ENCODE results near the gene SLC6A18. TPM values are rescaled to one million over a fixed set of nuclear protein-coding genes. Genes with fewer than 3 reads are reported as not detected.
"Not testable (repeated sequence)": the region's sequence is repeated elsewhere in the genome, so short reads cannot be mapped to it uniquely, and the experiment has no call there.

SLC6A18 gene
- polyA plus RNA-seq, 3 donors, result 0.26 to 3.4 (median 2.5) TPM

DNA sequence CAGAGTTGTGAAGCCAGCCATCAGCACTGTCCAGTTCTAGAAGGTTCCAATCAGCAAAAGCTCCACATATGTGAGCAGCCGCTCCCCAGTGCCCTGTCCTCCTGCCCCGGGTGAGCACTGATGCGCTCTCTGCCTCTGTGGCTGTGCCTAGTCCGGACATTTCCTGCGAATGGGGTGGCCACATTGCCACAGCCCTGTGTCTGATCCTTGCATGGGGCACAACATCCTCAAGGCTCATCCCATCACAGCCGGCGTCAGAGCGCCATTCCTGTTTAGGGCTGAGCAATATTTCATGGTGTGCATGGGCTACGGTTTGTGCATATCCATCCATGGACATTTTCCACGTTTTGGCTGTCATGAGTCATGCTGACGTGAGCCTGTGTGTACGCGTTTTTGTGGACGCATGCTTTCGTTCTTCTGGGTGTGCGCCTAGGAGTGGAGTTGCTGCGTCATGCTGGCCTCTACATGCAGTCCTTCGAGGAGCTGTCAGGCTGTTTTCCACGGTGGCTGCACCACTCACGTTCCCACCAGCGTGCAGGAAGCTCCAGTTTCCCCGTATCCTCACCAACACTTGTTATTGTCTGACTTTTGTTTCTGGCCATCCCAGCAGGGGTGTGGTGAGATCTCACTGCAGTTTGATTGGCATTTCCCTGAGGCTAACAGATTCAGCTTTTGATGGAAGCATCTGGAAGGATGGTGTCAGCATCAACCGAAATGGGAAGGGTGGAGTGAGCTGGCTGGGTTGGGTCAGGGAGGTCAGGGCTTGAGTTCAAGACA lies 9.7 kb upstream of the SLC6A18 start:
- DNase-seq, result no peak

DNA sequence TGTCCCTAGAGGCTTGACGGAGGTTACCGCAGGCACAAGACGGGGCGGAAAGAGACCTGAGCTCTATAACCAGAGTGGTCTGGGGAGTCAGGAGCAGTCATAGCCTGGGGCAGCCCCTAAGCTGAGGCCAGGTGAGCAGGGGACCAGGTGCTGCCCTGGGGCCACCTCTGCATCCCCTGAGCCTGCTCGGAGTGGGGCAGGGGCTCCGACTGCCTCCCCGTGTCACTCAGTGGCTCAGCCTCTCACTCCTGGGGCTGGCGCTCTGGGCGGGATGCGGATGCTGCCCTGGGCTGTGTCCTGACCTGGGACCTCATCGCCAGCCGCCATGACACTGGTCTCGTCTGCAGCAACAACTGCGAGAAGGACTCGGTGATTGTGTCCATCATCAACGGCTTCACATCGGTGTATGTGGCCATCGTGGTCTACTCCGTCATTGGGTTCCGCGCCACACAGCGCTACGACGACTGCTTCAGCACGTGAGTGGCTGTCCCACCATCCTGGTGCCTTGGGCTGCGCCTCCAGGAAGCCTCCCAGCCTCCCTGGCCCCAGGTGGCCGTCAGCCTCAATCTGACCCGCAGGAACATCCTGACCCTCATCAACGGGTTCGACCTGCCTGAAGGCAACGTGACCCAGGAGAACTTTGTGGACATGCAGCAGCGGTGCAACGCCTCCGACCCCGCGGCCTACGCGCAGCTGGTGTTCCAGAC lies 8.8 kb upstream of the SLC6A18 start:
- no peak for DNase-seq

DNA sequence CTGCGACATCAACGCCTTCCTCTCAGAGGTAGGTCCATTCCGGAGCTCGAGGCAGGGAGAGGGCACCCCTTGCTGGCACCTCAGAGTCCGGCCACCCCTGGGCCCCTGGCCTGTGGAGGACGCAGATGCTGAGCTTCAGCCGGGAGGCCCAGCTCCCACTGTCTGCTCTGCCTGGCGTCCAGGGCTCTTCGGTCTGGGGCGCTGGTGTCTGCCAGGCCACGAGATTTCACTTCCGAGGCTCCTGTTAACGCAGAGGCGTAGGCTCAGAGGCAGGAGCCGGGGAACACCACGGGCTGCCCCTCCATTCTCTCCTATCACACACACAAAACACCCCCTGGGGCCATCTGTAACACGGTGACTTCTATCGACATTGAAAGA lies 8.3 kb upstream of the SLC6A18 start:
- no peak for DNase-seq

DNA sequence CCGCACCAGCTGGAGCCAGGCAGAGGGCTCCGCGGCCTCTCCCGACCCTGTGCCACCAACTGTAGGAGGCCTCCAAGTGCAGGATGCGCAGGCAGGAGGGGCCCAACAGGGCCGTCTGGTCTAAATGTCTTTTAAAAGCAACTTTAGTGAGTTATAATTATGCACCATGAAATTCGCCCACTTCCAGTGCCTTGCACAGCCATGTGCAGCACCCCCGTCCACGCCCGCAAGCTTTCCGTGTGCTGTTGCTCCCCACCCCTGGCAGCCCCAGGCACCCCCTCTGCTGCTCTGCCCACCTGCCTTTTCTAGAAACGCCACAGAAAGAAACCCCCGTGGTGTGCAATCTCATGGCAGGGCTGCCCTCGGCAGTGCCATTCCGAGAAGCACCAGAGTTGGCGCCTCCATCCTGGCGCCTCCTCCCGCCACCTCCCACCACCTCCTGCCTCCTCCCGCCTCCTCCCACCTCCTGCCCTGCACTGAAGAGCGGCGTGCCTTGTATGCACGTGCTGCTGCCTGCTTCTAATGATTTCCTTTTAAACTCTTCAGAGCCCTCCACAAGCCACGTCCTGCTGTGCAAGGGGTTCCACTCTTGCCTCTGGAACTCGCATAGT lies 7.5 kb upstream of the SLC6A18 start:
- DNase-seq, result peak; percentile 58

DNA sequence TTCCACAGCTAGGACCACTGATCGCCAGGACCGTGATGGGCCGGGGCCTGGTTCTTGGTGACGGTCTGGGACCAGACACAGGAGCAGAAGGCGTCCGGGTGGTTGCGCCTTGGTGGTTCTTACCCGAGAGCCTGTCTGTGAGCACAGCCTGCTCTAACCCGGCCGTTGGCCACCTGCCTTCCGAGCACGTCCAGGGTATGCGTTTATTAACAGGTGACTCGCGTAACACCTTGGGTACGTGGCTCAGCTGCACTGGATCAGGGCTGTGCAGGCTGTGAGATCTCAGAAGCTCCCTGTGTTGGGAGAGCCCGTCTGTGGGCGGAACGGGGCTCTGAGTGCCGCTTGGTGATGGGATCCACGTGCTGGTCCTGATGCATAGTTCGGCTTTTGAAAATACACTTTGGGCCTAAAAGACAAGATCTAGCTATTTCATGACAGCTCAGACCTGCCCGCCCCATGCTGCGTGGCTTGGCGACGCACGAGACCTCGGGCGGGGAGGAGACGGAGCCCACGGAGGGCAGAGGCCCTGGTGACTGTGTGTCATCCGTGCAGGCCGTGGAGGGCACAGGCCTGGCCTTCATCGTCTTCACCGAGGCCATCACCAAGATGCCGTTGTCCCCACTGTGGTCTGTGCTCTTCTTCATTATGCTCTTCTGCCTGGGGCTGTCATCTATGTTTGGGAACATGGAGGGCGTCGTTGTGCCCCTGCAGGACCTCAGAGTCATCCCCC lies 6.7 kb upstream of the SLC6A18 start:
- DNase-seq, result no peak

DNA sequence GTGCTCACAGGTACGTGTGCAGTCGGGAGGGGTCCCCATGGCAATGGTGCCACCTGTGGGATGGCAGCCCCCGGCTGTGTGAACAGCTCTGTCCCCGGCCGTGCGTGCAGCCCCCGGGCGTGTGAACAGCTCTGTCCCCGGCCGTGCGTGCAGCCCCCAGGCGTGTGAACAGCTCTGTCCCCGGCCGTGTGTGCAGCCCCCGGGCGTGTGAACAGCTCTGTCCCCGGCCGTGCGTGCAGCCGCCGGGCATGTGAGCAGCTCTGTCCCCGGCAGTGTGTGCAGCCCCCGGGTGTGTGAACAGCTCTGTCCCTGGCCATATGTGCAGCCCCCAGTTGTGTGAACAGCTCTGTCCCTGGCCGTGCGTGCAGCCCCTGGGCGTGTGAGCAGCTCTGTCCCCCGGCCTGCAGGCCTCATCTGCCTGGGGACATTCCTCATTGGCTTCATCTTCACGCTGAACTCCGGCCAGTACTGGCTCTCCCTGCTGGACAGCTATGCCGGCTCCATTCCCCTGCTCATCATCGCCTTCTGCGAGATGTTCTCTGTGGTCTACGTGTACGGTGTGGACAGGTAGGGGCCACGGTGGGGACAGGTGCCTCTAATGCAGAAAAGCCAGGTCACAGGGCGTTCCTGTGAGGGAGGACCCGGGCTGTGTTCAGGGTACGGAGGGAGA lies 5.9 kb upstream of the SLC6A18 start:
- no peak for DNase-seq

DNA sequence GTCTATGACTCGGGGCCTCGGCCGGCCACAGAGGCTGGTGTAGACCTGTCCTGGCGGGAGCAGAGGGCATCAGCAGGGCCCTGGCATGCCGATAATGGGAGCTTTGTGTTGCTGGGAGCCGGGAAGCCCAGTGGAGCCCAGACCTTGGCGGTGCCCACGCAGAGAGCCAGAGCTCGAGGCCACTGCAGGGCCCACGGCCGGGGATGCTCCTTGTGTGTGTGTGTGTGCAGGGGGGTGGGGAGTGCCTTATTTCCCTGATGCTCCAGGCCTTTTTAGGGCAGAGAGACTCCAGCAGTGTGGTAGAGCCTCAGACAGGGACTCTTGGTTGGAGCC lies 5.4 kb upstream of the SLC6A18 start:
- DNase-seq, result no peak

DNA sequence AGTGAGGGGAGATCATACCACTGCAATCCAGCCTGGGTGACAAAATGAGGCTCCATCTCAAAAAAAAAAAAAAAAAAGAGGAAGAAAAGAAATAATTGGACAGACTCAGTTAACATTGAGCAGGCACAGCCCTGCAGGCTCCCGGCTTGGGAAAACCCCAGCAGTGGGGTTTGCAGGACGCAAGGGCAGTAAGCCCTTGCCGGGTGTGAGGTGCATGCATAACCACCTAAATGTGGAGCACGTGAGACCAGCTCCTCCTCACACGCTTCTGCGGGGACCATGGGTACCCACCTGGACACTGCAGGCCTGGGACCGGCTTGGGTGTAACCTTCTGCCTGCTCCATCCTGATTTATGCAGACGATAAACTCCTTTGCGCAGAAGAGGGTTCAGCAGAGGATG lies 4.8 kb upstream of the SLC6A18 start:
- DNase-seq, result no peak

DNA sequence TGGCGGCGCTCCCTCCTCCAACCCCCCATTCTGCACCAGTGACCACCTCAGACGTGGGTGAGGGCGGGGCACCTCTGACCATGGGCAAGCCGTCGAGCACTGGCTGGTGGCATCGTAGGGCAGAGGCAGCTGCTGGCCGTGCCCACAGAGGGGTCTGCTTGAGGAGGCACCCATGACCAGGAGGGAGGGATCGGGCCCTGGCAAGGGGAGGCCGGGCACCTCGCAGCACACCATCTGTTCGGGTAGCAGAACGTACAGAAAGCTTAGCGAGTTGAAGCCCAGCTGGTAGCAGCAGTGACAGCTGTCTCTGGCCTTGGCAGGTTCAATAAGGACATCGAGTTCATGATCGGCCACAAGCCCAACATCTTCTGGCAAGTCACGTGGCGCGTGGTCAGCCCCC lies 4.3 kb upstream of the SLC6A18 start:
- DNase-seq, result no peak

DNA sequence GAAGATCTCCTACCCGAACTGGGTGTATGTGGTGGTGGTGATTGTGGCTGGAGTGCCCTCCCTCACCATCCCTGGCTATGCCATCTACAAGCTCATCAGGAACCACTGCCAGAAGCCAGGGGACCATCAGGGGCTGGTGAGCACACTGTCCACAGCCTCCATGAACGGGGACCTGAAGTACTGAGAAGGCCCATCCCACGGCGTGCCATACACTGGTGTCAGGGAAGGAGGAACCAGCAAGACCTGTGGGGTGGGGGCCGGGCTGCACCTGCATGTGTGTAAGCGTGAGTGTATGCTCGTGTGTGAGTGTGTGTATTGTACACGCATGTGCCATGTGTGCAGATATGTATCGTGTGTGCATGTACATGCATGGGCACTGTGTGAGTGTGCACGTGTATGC lies 3.5 kb upstream of the SLC6A18 start:
- no peak for DNase-seq

DNA sequence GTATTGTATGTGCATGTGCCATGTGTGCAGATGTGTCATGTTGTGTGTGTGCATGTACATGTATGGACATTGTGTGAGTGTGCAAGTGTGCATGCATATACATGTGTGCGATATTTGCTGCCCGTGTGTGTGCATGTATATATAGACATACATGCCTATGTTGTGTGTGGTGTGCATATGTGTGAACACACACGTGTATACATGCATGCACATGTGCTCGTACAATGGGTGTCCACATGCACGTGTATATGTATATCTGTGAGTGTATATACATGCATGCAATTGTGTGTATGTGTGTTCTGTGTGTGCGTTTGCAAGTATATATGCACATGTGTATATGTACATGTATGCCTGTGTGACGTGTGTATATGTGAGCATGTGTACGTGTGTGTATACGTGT lies 3.0 kb upstream of the SLC6A18 start:
- no peak for DNase-seq

DNA sequence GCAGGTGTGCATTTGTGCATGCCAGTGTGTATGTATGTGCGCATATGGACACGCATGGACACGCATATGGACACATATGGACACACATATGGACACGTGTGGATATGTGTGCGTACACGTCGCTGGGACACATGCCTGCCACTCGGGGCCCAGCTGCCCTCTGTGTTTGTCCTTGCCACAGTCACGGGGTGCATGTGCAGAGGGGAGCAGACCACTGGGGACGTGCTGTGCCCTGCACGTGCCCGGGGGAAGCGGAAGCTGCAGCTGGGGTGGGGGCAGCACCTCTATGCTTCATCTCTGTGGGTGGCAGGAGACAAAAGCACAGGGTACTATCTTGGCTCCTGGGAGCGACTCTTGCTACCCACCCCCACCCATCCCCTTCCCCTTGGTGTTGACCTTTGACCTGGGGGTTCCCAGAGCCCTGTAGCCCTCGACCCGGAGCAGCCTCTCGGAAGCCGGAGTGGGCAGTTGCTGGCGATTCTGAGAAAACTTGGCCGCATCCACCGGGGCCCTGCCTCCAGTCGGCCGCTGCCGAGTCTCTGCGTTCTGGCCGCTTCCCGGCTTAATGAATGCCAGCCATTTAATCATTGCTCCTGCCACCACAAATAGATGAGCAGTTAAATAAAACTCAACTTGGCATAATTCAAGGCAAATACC lies 2.4 kb upstream of the SLC6A18 start:
- no peak for DNase-seq

DNA sequence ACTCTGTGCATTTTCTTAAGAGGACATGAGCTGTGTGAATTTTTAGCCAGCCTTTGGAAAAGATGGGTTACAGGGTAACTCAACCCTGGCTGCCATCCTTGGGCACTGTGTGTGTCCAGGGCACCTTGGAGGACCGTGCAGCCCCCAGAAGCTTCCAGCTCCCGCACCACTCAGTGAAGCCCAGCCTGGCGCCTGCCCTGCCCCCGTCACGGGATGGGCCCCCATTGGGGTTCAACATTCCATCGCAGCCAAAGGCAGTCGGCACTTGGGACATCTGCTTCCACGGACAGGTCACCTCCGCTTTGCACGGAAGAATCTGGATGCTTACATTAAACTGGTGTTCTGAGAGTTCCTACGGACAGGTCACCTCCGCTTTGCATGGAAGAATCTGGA lies 1.9 kb upstream of the SLC6A18 start:
- DNase-seq, result no peak

DNA sequence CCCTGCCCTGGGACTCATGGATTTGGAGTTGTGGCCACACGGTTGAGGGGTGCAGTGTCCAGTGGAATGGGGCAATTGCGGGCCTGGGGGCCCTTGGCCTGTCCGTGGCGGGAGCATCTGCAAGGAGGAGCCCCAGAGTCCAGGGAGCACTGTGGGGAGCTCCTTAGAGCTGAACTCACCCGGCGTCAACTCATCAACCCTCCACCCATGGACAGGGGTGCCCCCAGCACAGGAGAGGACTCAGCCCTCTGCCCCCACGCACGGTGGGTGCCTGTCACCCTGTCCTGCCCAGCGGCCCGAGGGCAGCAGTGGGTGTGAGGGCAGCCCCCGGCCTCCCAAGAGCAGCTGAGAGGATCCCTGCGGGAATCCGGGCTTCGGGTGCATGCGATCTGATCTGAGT lies 550 bp upstream of the SLC6A18 start:
- no peak for DNase-seq

DNA sequence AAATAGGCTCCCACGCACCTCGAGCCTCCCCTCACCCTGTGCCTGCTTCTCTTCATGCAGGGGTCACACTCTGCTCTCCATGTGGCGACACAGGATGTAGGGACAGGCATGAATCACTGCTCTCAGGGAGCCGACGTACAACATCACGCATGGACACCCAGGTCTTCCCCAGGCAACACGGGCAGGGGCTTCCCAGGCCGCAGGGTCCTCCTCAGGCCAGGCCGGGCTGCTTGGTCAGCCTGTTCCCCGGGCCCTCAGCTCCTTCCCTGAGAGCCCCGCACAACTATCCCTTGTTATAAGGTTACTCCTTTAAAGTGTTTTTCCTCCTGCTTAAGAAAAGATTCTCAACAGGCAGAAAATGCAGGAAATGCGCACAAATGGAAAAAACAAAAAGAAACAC lies 1.1 kb downstream of the SLC6A18 start:
- no peak for DNase-seq

DNA sequence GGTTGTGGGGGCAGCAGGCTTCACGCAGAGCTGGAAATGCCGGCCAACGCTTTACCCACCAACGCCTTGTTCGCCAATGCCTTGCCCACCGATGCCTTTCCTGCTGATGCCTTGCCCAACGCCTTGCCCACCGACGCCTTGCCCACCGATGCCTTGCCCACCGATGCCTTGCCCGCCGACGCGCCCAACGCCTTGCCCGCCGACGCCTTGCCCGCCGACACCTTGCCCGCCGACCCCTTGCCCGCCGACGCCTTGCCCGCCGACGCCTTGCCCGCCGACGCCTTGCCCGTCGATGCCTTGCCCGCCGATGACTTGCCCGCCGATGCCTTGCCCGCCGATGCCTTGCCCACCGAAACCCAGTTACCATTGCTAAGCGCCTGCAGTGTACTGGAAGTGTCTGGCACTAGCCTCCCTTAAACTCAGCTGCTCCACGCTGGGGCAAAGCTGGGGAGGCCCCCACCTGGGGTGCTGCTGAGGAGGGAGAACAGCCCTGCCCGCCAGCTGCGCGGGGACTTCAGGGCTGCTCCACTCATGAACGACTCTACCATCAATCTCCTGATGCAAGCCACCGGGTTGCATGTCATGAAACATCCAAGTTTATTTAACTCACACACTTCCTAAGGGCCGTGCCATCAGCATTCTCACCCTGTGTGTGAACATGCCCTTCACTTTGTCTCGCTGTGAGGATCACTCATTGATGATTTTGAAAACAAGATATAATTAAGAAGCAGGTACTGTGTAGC lies 1.8 kb downstream of the SLC6A18 start:
- DNase-seq, result no peak

DNA sequence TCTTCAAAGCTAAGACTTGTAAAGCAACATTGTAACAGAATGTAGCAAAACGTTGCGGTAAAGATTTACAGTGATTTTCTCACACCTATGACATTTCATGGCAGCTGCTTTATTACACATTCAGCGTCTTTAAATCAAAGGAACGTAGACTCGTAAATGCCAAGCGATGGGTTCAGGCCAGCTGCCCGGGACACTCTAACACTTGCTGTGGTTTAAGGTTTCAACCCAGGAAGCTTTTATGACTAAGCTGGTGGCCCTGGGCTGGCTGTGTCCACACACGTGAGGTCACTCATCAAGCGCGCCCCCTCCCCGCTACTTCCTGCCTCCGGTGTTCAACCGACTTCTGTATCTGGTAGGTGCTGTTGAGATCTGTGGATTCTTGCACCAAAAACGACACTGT lies 2.5 kb downstream of the SLC6A18 start:
- peak; percentile 84 for DNase-seq

DNA sequence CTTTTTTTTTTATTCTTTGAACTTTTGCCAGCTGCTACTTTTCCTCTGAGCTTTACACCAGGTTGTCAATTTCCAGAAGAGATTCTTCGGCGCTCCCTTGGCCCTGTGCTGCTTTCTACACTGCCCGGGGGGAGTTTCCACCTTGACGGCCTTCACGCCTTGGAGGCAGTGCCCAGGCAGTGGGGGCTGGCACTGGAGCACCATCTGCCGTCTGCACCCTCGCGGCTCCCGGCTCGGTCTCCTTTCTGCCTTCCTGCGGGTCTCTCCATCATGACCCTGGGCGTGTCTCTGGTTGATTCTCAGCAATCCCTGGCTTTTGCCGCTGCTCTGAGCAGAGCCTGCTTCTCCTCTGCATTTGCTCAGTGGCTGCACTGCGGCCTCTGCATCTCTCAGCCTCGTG lies 2.9 kb downstream of the SLC6A18 start:
- DNase-seq, result no peak

DNA sequence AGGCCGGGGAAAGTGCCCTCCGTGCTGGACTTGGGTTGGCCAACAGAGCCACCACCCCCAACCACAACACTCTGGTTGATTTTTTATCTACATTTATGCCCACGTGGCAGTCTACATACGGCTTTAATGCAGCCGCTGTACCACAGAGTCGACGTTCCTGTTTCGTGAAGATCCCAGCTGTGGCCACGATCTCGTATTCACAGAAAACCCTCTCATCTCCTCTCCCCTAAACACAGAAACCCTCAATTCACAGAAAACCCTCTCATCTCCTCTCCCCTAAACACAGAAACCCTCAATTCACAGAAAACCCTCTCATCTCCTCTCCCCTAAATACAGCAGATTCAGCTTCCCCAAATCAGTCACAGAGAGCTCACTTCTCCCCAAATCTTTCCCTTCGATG lies 3.8 kb downstream of the SLC6A18 start:
- not testable (repeated sequence) for DNase-seq

DNA sequence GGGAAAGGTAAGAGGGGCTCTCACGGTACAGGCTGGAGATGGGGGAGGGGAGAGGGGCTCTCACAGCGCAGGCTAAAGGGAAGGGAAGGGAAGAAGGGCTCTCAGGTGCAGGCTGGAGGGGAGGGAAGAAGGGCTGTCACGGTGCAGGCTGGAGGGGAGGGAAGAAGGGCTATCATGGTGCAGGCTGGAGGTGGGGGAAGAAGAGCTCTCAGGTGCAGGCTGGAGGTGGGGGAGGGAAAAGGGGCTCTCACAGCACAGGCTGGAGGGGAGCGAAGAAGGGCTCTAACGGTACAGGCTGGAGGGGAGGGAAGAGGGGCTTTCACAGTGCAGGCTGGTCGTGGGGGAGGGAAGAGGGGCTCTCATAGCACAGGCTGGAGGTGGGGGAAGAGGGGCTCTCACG lies 4.6 kb downstream of the SLC6A18 start:
- DNase-seq, result no peak

DNA sequence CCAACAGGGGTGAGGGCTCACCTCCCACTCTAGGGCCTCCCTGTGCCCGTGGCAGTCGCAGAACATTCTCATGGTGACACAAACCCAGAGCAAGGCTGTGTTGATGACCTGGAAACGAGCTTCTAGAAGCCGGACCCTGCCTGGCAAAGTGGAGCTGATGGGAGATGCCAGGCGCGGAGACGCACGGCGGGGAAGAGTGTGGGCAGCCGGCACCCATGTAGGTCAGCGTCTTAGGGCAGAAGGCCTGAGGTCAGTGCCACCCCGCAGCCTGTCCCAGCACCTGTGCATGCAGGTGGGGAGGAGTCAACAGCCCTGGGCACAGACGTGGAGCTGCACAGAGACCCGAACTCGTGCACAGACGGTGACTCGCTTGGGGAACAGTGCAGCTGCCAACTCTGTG lies 5.4 kb downstream of the SLC6A18 start:
- DNase-seq, result no peak

All from renal pelvis (tissue), 4 donors.